ENCODE data around the gene KCTD3.

- TF ChIP-seq POLR2A (IDR thresholded peaks at IDR 0.05): no peak
- TF ChIP-seq, protein P1, sequence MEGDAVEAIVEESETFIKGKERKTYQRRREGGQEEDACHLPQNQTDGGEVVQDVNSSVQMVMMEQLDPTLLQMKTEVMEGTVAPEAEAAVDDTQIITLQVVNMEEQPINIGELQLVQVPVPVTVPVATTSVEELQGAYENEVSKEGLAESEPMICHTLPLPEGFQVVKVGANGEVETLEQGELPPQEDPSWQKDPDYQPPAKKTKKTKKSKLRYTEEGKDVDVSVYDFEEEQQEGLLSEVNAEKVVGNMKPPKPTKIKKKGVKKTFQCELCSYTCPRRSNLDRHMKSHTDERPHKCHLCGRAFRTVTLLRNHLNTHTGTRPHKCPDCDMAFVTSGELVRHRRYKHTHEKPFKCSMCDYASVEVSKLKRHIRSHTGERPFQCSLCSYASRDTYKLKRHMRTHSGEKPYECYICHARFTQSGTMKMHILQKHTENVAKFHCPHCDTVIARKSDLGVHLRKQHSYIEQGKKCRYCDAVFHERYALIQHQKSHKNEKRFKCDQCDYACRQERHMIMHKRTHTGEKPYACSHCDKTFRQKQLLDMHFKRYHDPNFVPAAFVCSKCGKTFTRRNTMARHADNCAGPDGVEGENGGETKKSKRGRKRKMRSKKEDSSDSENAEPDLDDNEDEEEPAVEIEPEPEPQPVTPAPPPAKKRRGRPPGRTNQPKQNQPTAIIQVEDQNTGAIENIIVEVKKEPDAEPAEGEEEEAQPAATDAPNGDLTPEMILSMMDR (IDR thresholded peaks at IDR 0.05): no peak
These were observed 83.5 kb downstream of the KCTD3 start for GRCh38 chr1:215650446-215651149.
